ENCODE measurements around the gene CDC37. TPM values are rescaled to one million over a fixed set of nuclear protein-coding genes. Genes with fewer than 3 reads are reported as not detected.

The CDC37 gene
- total RNA-seq, 1 experiment from 2014 or later: 239 TPM

DNA sequence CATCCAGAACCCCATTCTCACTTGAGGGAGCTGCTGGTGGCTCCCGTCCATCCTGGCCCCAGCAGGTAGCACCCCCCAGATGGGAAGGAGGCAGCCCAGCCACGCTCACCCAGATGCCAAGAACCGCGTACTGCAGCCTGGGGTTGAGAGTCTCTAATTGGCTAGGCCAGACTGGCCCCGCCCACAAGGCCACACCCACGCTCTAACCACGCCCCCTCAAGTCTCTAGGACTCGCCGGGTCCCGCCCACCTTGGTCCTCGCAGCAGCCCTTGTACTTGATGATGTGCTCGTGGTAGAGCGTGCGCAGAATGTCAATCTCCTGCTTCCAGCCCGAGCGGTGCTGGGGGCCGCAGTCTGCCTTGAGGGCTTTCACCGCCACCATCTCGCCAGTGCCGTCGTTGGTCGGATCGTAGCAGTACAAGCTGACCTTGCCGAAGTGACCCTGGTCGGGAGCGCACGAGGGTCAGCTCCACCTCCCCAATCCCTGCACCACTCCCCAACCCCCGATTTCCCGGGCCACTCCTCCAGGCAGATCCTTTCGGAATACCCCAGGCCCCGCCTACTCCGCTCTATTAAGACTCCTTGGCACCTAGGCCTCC lies 49.5 kb downstream of the CDC37 start:
- peak; percentile 4 for DNase-seq (ENCODE audit: low spot score)

DNA sequence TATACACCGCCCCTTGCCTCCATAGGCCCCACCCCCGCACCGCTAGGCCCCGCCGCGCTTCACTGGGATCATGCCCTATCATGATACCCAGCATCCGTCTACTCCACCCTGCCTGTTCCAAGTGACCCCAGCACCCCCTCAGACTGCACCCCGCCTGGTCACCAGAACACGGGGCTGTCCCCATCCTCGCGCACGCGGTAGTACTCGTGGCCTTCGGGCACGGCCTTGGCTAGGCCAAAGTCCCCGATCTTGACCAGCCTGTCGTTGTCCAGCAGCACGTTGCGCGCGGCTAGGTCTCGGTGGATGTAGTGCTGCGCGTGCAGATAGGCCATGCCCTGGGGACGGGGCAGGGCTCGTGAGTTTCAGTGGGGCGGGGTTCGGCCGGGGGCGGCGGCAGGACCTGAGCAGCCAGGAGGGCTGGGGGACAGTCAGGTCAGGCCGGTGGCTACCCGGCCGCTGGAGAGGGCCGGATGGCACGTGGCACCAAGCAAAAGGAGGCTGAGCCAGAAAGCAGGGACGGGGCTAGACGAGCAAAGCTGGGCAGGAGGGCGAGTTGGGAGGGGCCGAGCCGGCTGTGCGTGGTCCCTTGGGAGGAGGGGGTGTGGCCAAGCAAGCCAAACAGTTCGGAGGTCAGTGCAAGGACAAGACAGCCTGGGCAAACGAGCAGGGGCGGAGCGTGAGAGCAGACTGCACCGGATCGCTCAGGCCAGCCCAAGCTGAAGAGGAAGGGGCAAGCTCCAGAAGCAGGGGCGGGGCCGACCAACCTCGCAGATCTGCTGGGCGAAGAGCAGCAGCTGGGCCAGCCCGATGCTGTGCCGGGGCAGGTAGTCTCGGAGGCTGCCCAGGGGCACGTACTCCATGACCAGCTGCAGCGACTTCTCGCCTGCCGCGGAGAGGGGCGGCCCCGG lies 50.3 kb downstream of the CDC37 start:
- DNase-seq (ENCODE audit: low spot score): no peak

DNA sequence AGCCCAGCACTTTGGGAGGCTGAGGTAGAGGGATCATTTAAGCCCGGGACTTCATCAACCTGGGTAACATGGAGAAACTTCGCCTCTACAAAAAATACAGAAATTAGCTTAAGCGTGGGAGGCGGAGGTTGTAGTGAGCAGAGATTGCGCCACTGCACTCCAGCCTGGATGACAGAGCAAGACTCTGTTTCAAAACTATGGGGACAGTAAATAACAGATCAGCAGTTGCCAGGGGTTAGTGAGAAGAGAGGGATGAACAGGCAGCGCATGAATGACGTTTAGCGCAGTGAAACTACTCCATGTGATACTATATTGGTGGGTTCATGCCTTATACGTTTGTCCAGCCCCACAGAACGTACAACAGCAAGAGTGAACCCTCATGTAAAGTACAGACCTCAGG lies 56.8 kb downstream of the CDC37 start:
- no peak for DNase-seq (ENCODE audit: low spot score)

DNA sequence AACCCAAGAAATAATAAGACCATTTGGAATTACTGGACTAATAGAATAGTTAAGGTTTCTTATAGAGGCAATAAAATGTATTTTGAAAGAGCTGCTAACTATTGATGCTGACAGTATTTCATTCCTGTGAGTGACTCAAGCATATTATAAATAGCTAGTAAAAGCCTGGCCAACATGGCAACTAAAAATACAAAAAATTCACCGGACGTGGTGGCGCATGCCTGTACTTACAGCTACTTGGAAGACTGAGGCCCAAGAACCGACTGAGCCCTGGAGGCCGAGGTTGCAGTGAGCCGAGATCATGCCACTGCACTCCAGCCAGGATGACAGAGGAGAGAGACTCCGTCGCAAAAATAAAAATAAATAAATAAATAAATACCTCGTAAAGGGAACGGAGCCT lies 58.6 kb downstream of the CDC37 start:
- no peak for DNase-seq (ENCODE audit: low spot score)

DNA sequence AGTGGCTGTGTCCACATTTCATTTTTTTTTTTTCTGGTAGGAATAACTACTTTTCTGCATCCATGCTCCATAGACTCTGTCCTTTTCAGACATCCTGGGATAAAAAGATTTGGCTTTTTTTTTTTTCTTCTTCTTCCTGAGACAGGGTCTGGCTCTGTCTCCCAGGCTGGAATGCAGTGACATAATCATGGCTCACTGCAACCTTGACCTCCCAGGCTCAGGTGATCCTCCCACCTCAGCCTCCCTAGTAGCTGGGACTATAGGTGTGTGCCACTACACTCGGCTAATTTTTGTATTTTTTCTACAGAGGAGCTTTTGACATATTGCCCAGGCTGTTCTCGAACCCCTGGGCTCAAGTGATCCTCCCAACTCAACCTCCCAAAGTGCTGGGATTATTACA lies 59.8 kb downstream of the CDC37 start:
- no peak for DNase-seq (ENCODE audit: low spot score)

Other genes starting within 250 kb of the CDC37 start
- 105 and 136 TPM in 2 replicates for gene DNMT1, start 208.6 kb downstream of the CDC37 start, total RNA-seq (2014; rRNA removed; shearing (Covaris generic))
- gene S1PR2, start 172.2 kb downstream of the CDC37 start, total RNA-seq (2014; rRNA removed; shearing (Covaris generic)): 0.91 and 1.4 TPM in 2 replicates
- 201 and 220 TPM in 2 replicates for gene MRPL4, start 151.3 kb downstream of the CDC37 start, total RNA-seq (2014; rRNA removed; shearing (Covaris generic))
- 4.6 and 4.8 TPM in 2 replicates for gene ICAM1, start 132.4 kb downstream of the CDC37 start, total RNA-seq (2014; rRNA removed; shearing (Covaris generic))
- 0.69 TPM in 1 of 2 replicates, not detected in the other for gene ICAM4, start 116.6 kb downstream of the CDC37 start, total RNA-seq (2014; rRNA removed; shearing (Covaris generic))
- gene ICAM5, start 113.6 kb downstream of the CDC37 start, total RNA-seq (2014; rRNA removed; shearing (Covaris generic)): 0.34 and 0.56 TPM in 2 replicates
- gene ZGLP1, start 93.7 kb downstream of the CDC37 start, total RNA-seq (2014; rRNA removed; shearing (Covaris generic)): 0.16 and 0.51 TPM in 2 replicates
- gene FDX2, start 87.5 kb downstream of the CDC37 start, total RNA-seq (2014; rRNA removed; shearing (Covaris generic)): 50.2 and 50.9 TPM in 2 replicates
- gene RAVER1, start 70.0 kb downstream of the CDC37 start, total RNA-seq (2014; rRNA removed; shearing (Covaris generic)): 35.5 and 45.3 TPM in 2 replicates
- 11.0 and 18.2 TPM in 2 replicates for gene ICAM3, start 63.9 kb downstream of the CDC37 start, total RNA-seq (2014; rRNA removed; shearing (Covaris generic))
- 81.1 and 107 TPM in 2 replicates for gene TYK2, start 23.0 kb downstream of the CDC37 start, total RNA-seq (2014; rRNA removed; shearing (Covaris generic))
- gene PDE4A, start 17.0 kb upstream of the CDC37 start, total RNA-seq (2014; rRNA removed; shearing (Covaris generic)): 0.16 and 0.36 TPM in 2 replicates
- 99.5 and 114 TPM in 2 replicates for gene KEAP1, start 99.8 kb upstream of the CDC37 start, total RNA-seq (2014; rRNA removed; shearing (Covaris generic))
- not detected in 2 replicates for gene S1PR5, start 113.9 kb upstream of the CDC37 start, total RNA-seq (2014; rRNA removed; shearing (Covaris generic))
- gene ATG4D, start 140.4 kb upstream of the CDC37 start, total RNA-seq (2014; rRNA removed; shearing (Covaris generic)): 36.0 and 36.8 TPM in 2 replicates
- 38.3 and 68.1 TPM in 2 replicates for gene KRI1, start 162.5 kb upstream of the CDC37 start, total RNA-seq (2014; rRNA removed; shearing (Covaris generic))
- gene CDKN2D, start 165.4 kb upstream of the CDC37 start, total RNA-seq (2014; rRNA removed; shearing (Covaris generic)): 21.1 and 23.0 TPM in 2 replicates
- gene AP1M2, start 183.8 kb upstream of the CDC37 start, total RNA-seq (2014; rRNA removed; shearing (Covaris generic)): 154 and 159 TPM in 2 replicates
- 48.5 and 80.6 TPM in 2 replicates for gene SLC44A2, start 222.0 kb upstream of the CDC37 start, total RNA-seq (2014; rRNA removed; shearing (Covaris generic))